B cell (primary cell): ENCODE data around the gene CHD6. TPM values are rescaled to one million over a fixed set of nuclear protein-coding genes. Genes with fewer than 3 reads are reported as not detected.

Experiments used
- ATAC-seq: fragments of 200-7000 bp; cut with Tn5 transposase; one replicate; pipeline ENCODE4 v1.10.0; 2021; ENCODE audit warnings: low read depth, mild to moderate bottlenecking, moderate number of reproducible peaks, moderate library complexity
- CTCF ChIA-PET: fragments of 350-600 bp; sonication (Branson Sonifier 250); formaldehyde crosslinking; loops from one replicate; lab custom pipeline; 2021; ENCODE audit warnings: antibody characterized with exemption, inconsistent platforms; lab: Charles Lee
- POLR2A ChIA-PET: fragments of 350-600 bp; sonication (Branson Sonifier 250); formaldehyde crosslinking; loops from one replicate; lab custom pipeline; 2021; ENCODE audit warnings: antibody characterized with exemption; lab: Charles Lee
- DNase-seq: peaks from one replicate; pipeline ENCODE4 v3.0.0; 2013
- H2AFZ ChIP-seq: 2 replicates; pipeline ENCODE4 v1.6.1; 2012; ENCODE audit warnings: mild to moderate bottlenecking, low read depth, low read length; ENCODE audit not compliant: insufficient read depth, poor library complexity, severe bottlenecking
- H3K27ac ChIP-seq, 2 donors: 1 replicate in 1 of 2; 2 replicates in 1 of 2; pipeline ENCODE4 v1.5.1; 2012 to 2013; ENCODE audit warnings: low read length in 2 of 2, mild to moderate bottlenecking in 2 of 2, moderate library complexity in 1 of 2
- H3K27me3 ChIP-seq, 4 experiments: fragments of 200-600 bp in 1 of 4; sonication (generic) in 1 of 4; replicated peaks in 1 of 4; 1 replicate in 2 of 4; 2 replicates in 2 of 4; pipeline versions ENCODE4 v1.6.1 to v1.7.0; 2013 to 2016; ENCODE audit warnings: low read length in 3 of 4, mild to moderate bottlenecking in 2 of 4, mixed read lengths in 1 of 4, moderate library complexity in 1 of 4; ENCODE audit not compliant: insufficient read depth in 4 of 4, control insufficient read depth in 3 of 4; ENCODE audit errors: control extremely low read depth in 1 of 4
- H3K36me3 ChIP-seq, 2 experiments: replicated peaks in 1 of 2; 1 replicate in 1 of 2; 2 replicates in 1 of 2; pipeline versions ENCODE4 v1.6.1 to v1.7.1; 2013; ENCODE audit warnings: low read length in 1 of 2; ENCODE audit not compliant: insufficient read depth in 2 of 2, control insufficient read depth in 1 of 2; ENCODE audit errors: control extremely low read depth in 1 of 2, extremely low read depth in 1 of 2
- H3K4me1 ChIP-seq, 2 donors: fragments of 200-600 bp in 1 of 2; sonication (generic) in 1 of 2; 1 replicate in 1 of 2; 2 replicates in 1 of 2; pipeline versions ENCODE4 v1.5.1 to v1.6.1; 2013 to 2017; ENCODE audit warnings: low read length in 2 of 2; ENCODE audit not compliant: control insufficient read depth in 2 of 2, insufficient read depth in 2 of 2
- H3K4me2 ChIP-seq: replicated peaks from 2 replicates; pipeline ENCODE3; 2012; ENCODE audit warnings: mild to moderate bottlenecking, low read depth, low read length; ENCODE audit not compliant: poor library complexity, severe bottlenecking
- H3K4me3 ChIP-seq, 5 experiments: fragments of 200-600 bp in 1 of 5; sonication (generic) in 1 of 5; 1 replicate in 3 of 5; 2 replicates in 2 of 5; pipeline versions ENCODE4 v1.5.1 to v1.7.0; 2011 to 2016; ENCODE audit warnings: low read length in 4 of 5, mild to moderate bottlenecking in 4 of 5, low read depth in 2 of 5, control low read depth in 1 of 5, moderate library complexity in 1 of 5; ENCODE audit not compliant: insufficient read depth in 1 of 5; ENCODE audit errors: control extremely low read depth in 1 of 5, extremely low read depth in 1 of 5
- H3K79me2 ChIP-seq: fragments of 200-600 bp; sonication (generic); one replicate; pipeline ENCODE4 v1.6.0; 2016; ENCODE audit warnings: low read length; ENCODE audit not compliant: control insufficient read depth, insufficient read depth
- H3K9ac ChIP-seq: fragments of 200-600 bp; sonication (generic); 2 replicates; pipeline ENCODE4 v1.6.1; 2017; ENCODE audit warnings: mild to moderate bottlenecking, low read length, moderate library complexity
- H3K9me3 ChIP-seq, 3 donors: one replicate each; pipeline versions ENCODE4 v1.6.1 to v1.7.1; 2013; ENCODE audit warnings: low read length in 2 of 3; ENCODE audit not compliant: control insufficient read depth in 2 of 3, insufficient read depth in 1 of 3; ENCODE audit errors: control extremely low read depth in 1 of 3
- H4K20me1 ChIP-seq: 2 replicates; pipeline ENCODE4 v1.6.0; 2012; ENCODE audit warnings: mild to moderate bottlenecking, low read length; ENCODE audit not compliant: insufficient read depth, control insufficient read depth, poor library complexity, severe bottlenecking
- H3K27ac Mint-ChIP-seq: one replicate; pipeline ENCODE4 v1.8.0; 2021; ENCODE audit warnings: mixed read lengths
- H3K27me3 Mint-ChIP-seq: one replicate; pipeline ENCODE4 v1.8.0; 2021; ENCODE audit warnings: mixed read lengths
- H3K4me1 Mint-ChIP-seq: one replicate; pipeline ENCODE4 v1.8.0; 2021; ENCODE audit warnings: mixed read lengths
- H3K4me3 Mint-ChIP-seq: one replicate; pipeline ENCODE4 v1.8.0; 2021; ENCODE audit warnings: mixed read lengths
- H3K9me3 Mint-ChIP-seq: one replicate; pipeline ENCODE4 v1.8.0; 2022; ENCODE audit warnings: mixed read lengths; ENCODE audit not compliant: insufficient read depth
- CTCF ChIP-seq: fragments of 200-600 bp; IDR thresholded peaks from one replicate; pipeline ENCODE4 v1.8.0; 2022; ENCODE audit warnings: antibody characterized with exemption, mild to moderate bottlenecking
- EZH2 ChIP-seq: IDR thresholded peaks from 2 replicates; pipeline ENCODE4 v1.6.1; 2012; ENCODE audit warnings: borderline replicate concordance, low read depth, mild to moderate bottlenecking, moderate library complexity, low read length; ENCODE audit not compliant: insufficient read depth, poor library complexity, severe bottlenecking
- WGBS: methylation state at CpG from one replicate; pipeline ENCODE4 v1.1.5; 2013; ENCODE audit warnings: missing lambda C conversion rate; ENCODE audit not compliant: insufficient coverage; 5-methylcytosine and 5-hydroxymethylcytosine counted together
- intact Hi-C: fragments of 100-400 bp; cut with micrococcal nuclease; formaldehyde crosslinking; loops from one replicate; pipeline ENCODE4 v1.10.0; 2022
- polyA plus RNA-seq: library from polyadenylated mRNA; depleted of rRNA; stranded (reverse); fragments of >200 nt; gene quantifications from 2 replicates; pipeline ENCODE4 v1.2.3, GENCODE V29; 2012
- total RNA-seq, 2 donors: library from RNA; stranded (reverse); fragments of 120-200 nt in 1 of 2; gene quantifications; 1 replicate in 1 of 2; 2 replicates in 1 of 2; pipeline versions ENCODE4 v1.2.3 to v1.2.4, GENCODE V29; 2013 to 2022

The CHD6 gene
- total and polyA plus RNA-seq, 2 donors (not counting 1 experiment from before 2014, with no cell fraction given): 10.3 to 117 TPM

GRCh38 chr20:41654292-41654691 is 36.1 kb upstream of the CHD6 start:
- TF ChIP-seq CTCF (no peak), EZH2 (no peak)
- Histone ChIP-seq H3K36me3 (no peaks in the 10 kb centered on the region), H4K20me1 (no peaks in the 10 kb centered on the region), H2AFZ (no peak overlapping the region), H3K27me3 (peaks cover 0 to 4% (median 0%) of the 10 kb centered on the region in 4 experiments), H3K9ac (no peak overlapping the region), H3K4me3 (no peak overlapping the region), H3K9me3 (no peaks in the 10 kb centered on the region), H3K79me2 (no peaks in the 10 kb centered on the region), H3K27ac (no peak overlapping the region), H3K4me1 (peaks cover 3 to 7% of the 10 kb centered on the region in 2 donors), H3K4me2 (no peak overlapping the region)
- 91% methylated on average over 3 of the region's 3 CpGs for WGBS
- CTCF ChIA-PET: no interaction called here
- no peak overlapping the region for H3K4me3 Mint-ChIP-seq
- no peak for ATAC-seq
- no peaks in the 10 kb centered on the region for H3K9me3 Mint-ChIP-seq
- no peak overlapping the region for H3K27ac Mint-ChIP-seq
- intact Hi-C loops: no loop called here
- H3K27me3 Mint-ChIP-seq: peaks cover 26% of the 10 kb centered on the region
- DNase-seq: no peak
- peaks cover 8% of the 10 kb centered on the region for H3K4me1 Mint-ChIP-seq
- POLR2A ChIA-PET: no interaction called here

- H3K9me3 ChIP-seq: no peaks in the 10 kb centered on the region
- H3K4me2 ChIP-seq: no peak overlapping the region
- WGBS: 80% methylated on average over 1 of the region's 1 CpG
- no peak overlapping the region for H2AFZ ChIP-seq
- H3K4me3 ChIP-seq: no peak overlapping the region
- H3K4me1 Mint-ChIP-seq: no peaks in the 10 kb centered on the region
- H4K20me1 ChIP-seq: no peaks in the 10 kb centered on the region
- ATAC-seq (no peak), DNase-seq (no peak)
- no peak overlapping the region for H3K27ac Mint-ChIP-seq
- no peak overlapping the region for H3K9ac ChIP-seq
- TF ChIP-seq CTCF (no peak), EZH2 (no peak)
- ChIA-PET POLR2A (no interaction called here), CTCF (no interaction called here)
- H3K4me3 Mint-ChIP-seq: no peak overlapping the region
- peaks cover 0 to 3% (median 0%) of the 10 kb centered on the region in 4 experiments for H3K27me3 ChIP-seq
- H3K36me3 ChIP-seq: no peaks in the 10 kb centered on the region
- no peak overlapping the region for H3K27ac ChIP-seq
- peaks cover 29% of the 10 kb centered on the region for H3K27me3 Mint-ChIP-seq
- intact Hi-C loops: no loop called here
- H3K9me3 Mint-ChIP-seq: no peaks in the 10 kb centered on the region
- H3K79me2 ChIP-seq: no peaks in the 10 kb centered on the region
- H3K4me1 ChIP-seq: no peaks in the 10 kb centered on the region
These were observed 32.2 kb upstream of the CHD6 start for GRCh38 chr20:41650231-41650948.
